B cell (primary cell): ENCODE results near the gene LRRK2. TPM values are rescaled to one million over a fixed set of nuclear protein-coding genes. Genes with fewer than 3 reads are reported as not detected.

Source experiments
- ATAC-seq: fragments of 200-7000 bp; cut with Tn5 transposase; one replicate; pipeline ENCODE4 v1.10.0; 2021; ENCODE audit warnings: low read depth, mild to moderate bottlenecking, moderate number of reproducible peaks, moderate library complexity
- CTCF ChIA-PET: fragments of 350-600 bp; sonication (Branson Sonifier 250); formaldehyde crosslinking; loops from one replicate; lab custom pipeline; 2021; ENCODE audit warnings: antibody characterized with exemption, inconsistent platforms; lab: Charles Lee
- POLR2A ChIA-PET: fragments of 350-600 bp; sonication (Branson Sonifier 250); formaldehyde crosslinking; loops from one replicate; lab custom pipeline; 2021; ENCODE audit warnings: antibody characterized with exemption; lab: Charles Lee
- DNase-seq: peaks from one replicate; pipeline ENCODE4 v3.0.0; 2013
- H2AFZ ChIP-seq: 2 replicates; pipeline ENCODE4 v1.6.1; 2012; ENCODE audit warnings: mild to moderate bottlenecking, low read depth, low read length; ENCODE audit not compliant: insufficient read depth, poor library complexity, severe bottlenecking
- H3K27ac ChIP-seq, 2 donors: 1 replicate in 1 of 2; 2 replicates in 1 of 2; pipeline ENCODE4 v1.5.1; 2012 to 2013; ENCODE audit warnings: low read length in 2 of 2, mild to moderate bottlenecking in 2 of 2, moderate library complexity in 1 of 2
- H3K27me3 ChIP-seq, 4 experiments: fragments of 200-600 bp in 1 of 4; sonication (generic) in 1 of 4; replicated peaks in 1 of 4; 1 replicate in 2 of 4; 2 replicates in 2 of 4; pipeline versions ENCODE4 v1.6.1 to v1.7.0; 2013 to 2016; ENCODE audit warnings: low read length in 3 of 4, mild to moderate bottlenecking in 2 of 4, mixed read lengths in 1 of 4, moderate library complexity in 1 of 4; ENCODE audit not compliant: insufficient read depth in 4 of 4, control insufficient read depth in 3 of 4; ENCODE audit errors: control extremely low read depth in 1 of 4
- H3K36me3 ChIP-seq, 2 experiments: replicated peaks in 1 of 2; 1 replicate in 1 of 2; 2 replicates in 1 of 2; pipeline versions ENCODE4 v1.6.1 to v1.7.1; 2013; ENCODE audit warnings: low read length in 1 of 2; ENCODE audit not compliant: insufficient read depth in 2 of 2, control insufficient read depth in 1 of 2; ENCODE audit errors: control extremely low read depth in 1 of 2, extremely low read depth in 1 of 2
- H3K4me1 ChIP-seq, 2 donors: fragments of 200-600 bp in 1 of 2; sonication (generic) in 1 of 2; 1 replicate in 1 of 2; 2 replicates in 1 of 2; pipeline versions ENCODE4 v1.5.1 to v1.6.1; 2013 to 2017; ENCODE audit warnings: low read length in 2 of 2; ENCODE audit not compliant: control insufficient read depth in 2 of 2, insufficient read depth in 2 of 2
- H3K4me2 ChIP-seq: replicated peaks from 2 replicates; pipeline ENCODE3; 2012; ENCODE audit warnings: mild to moderate bottlenecking, low read depth, low read length; ENCODE audit not compliant: poor library complexity, severe bottlenecking
- H3K4me3 ChIP-seq, 5 experiments: fragments of 200-600 bp in 1 of 5; sonication (generic) in 1 of 5; 1 replicate in 3 of 5; 2 replicates in 2 of 5; pipeline versions ENCODE4 v1.5.1 to v1.7.0; 2011 to 2016; ENCODE audit warnings: low read length in 4 of 5, mild to moderate bottlenecking in 4 of 5, low read depth in 2 of 5, control low read depth in 1 of 5, moderate library complexity in 1 of 5; ENCODE audit not compliant: insufficient read depth in 1 of 5; ENCODE audit errors: control extremely low read depth in 1 of 5, extremely low read depth in 1 of 5
- H3K79me2 ChIP-seq: fragments of 200-600 bp; sonication (generic); one replicate; pipeline ENCODE4 v1.6.0; 2016; ENCODE audit warnings: low read length; ENCODE audit not compliant: control insufficient read depth, insufficient read depth
- H3K9ac ChIP-seq: fragments of 200-600 bp; sonication (generic); 2 replicates; pipeline ENCODE4 v1.6.1; 2017; ENCODE audit warnings: mild to moderate bottlenecking, low read length, moderate library complexity
- H3K9me3 ChIP-seq, 3 donors: one replicate each; pipeline versions ENCODE4 v1.6.1 to v1.7.1; 2013; ENCODE audit warnings: low read length in 2 of 3; ENCODE audit not compliant: control insufficient read depth in 2 of 3, insufficient read depth in 1 of 3; ENCODE audit errors: control extremely low read depth in 1 of 3
- H4K20me1 ChIP-seq: 2 replicates; pipeline ENCODE4 v1.6.0; 2012; ENCODE audit warnings: mild to moderate bottlenecking, low read length; ENCODE audit not compliant: insufficient read depth, control insufficient read depth, poor library complexity, severe bottlenecking
- H3K27ac Mint-ChIP-seq: one replicate; pipeline ENCODE4 v1.8.0; 2021; ENCODE audit warnings: mixed read lengths
- H3K27me3 Mint-ChIP-seq: one replicate; pipeline ENCODE4 v1.8.0; 2021; ENCODE audit warnings: mixed read lengths
- H3K4me1 Mint-ChIP-seq: one replicate; pipeline ENCODE4 v1.8.0; 2021; ENCODE audit warnings: mixed read lengths
- H3K4me3 Mint-ChIP-seq: one replicate; pipeline ENCODE4 v1.8.0; 2021; ENCODE audit warnings: mixed read lengths
- H3K9me3 Mint-ChIP-seq: one replicate; pipeline ENCODE4 v1.8.0; 2022; ENCODE audit warnings: mixed read lengths; ENCODE audit not compliant: insufficient read depth
- CTCF ChIP-seq: fragments of 200-600 bp; IDR thresholded peaks from one replicate; pipeline ENCODE4 v1.8.0; 2022; ENCODE audit warnings: antibody characterized with exemption, mild to moderate bottlenecking
- EZH2 ChIP-seq: IDR thresholded peaks from 2 replicates; pipeline ENCODE4 v1.6.1; 2012; ENCODE audit warnings: borderline replicate concordance, low read depth, mild to moderate bottlenecking, moderate library complexity, low read length; ENCODE audit not compliant: insufficient read depth, poor library complexity, severe bottlenecking
- WGBS: methylation state at CpG from one replicate; pipeline ENCODE4 v1.1.5; 2013; ENCODE audit warnings: missing lambda C conversion rate; ENCODE audit not compliant: insufficient coverage; 5-methylcytosine and 5-hydroxymethylcytosine counted together
- intact Hi-C: fragments of 100-400 bp; cut with micrococcal nuclease; formaldehyde crosslinking; loops from one replicate; pipeline ENCODE4 v1.10.0; 2022
- polyA plus RNA-seq: library from polyadenylated mRNA; depleted of rRNA; stranded (reverse); fragments of >200 nt; gene quantifications from 2 replicates; pipeline ENCODE4 v1.2.3, GENCODE V29; 2012
- total RNA-seq, 2 donors: library from RNA; stranded (reverse); fragments of 120-200 nt in 1 of 2; gene quantifications; 1 replicate in 1 of 2; 2 replicates in 1 of 2; pipeline versions ENCODE4 v1.2.3 to v1.2.4, GENCODE V29; 2013 to 2022

Gene LRRK2
- total and polyA plus RNA-seq, 2 donors (not counting 1 experiment from before 2014, with no cell fraction given) = 14.1 to 60.2 TPM

GRCh38 chr12:40351976-40352375 is 127.2 kb downstream of the LRRK2 start:
- ATAC-seq (no peak), DNase-seq (no peak)
- Mint-ChIP-seq H3K27me3 (no peaks in the 10 kb centered on the region), H3K4me1 (no peaks in the 10 kb centered on the region), H3K9me3 (peaks cover 2% of the 10 kb centered on the region), H3K4me3 (no peak overlapping the region), H3K27ac (no peak overlapping the region)
- Histone ChIP-seq H2AFZ (no peak overlapping the region), H3K4me2 (no peak overlapping the region), H3K4me1 (no peaks in the 10 kb centered on the region), H3K9me3 (peaks cover 0 to 12% (median 0%) of the 10 kb centered on the region in 3 donors), H4K20me1 (no peaks in the 10 kb centered on the region), H3K9ac (no peak overlapping the region), H3K36me3 (peaks cover 11 to 45% of the 10 kb centered on the region in 2 experiments), H3K27ac (no peak overlapping the region), H3K79me2 (no peaks in the 10 kb centered on the region), H3K27me3 (no peaks in the 10 kb centered on the region), H3K4me3 (no peak overlapping the region)
- intact Hi-C loops = no loop called here
- POLR2A ChIA-PET = no interaction called here
- TF ChIP-seq CTCF (no peak), EZH2 (no peak)
- CTCF ChIA-PET = interaction anchor here (1.1 kb wide), 1 partner anchor 13 kb away, joined by 3 read pairs; no protein-coding TSS in a partner anchor
- no CpG with 5 or more reads among the region's 1 CpG for WGBS

- intact Hi-C loops = no loop called here
- Mint-ChIP-seq H3K9me3 (no peaks in the 10 kb centered on the region), H3K4me3 (no peak overlapping the region), H3K4me1 (peaks cover 6% of the 10 kb centered on the region), H3K27ac (no peak overlapping the region), H3K27me3 (no peaks in the 10 kb centered on the region)
- Histone ChIP-seq H3K4me3 (no peak overlapping the region), H2AFZ (no peak overlapping the region), H3K79me2 (no peaks in the 10 kb centered on the region), H3K9me3 (peaks cover 0 to 5% (median 0%) of the 10 kb centered on the region in 3 donors), H3K4me1 (no peaks in the 10 kb centered on the region), H3K27me3 (no peaks in the 10 kb centered on the region), H3K4me2 (no peak overlapping the region), H3K27ac (no peak overlapping the region), H4K20me1 (no peaks in the 10 kb centered on the region), H3K9ac (no peak overlapping the region), H3K36me3 (peaks cover 0 to 3% of the 10 kb centered on the region in 2 experiments)
- ATAC-seq (no peak), DNase-seq (no peak)
- ChIA-PET CTCF (interaction anchor here (1.5 to 1.6 kb wide), 2 partner anchors 268 to 364 kb away, joined by 4 read pairs; no protein-coding TSS in a partner anchor), POLR2A (no interaction called here)
- TF ChIP-seq EZH2 = no peak
- no peak for TF ChIP-seq CTCF
- no CpG with 5 or more reads among the region's 6 CpGs for WGBS
Measured at GRCh38 chr12:40375076-40375475, 150.3 kb downstream of the LRRK2 start.
